K562 treated with DMSO at 1 percent for 48 hours (cell line): Measurements from ENCODE around the gene ONECUT2. TPM values are rescaled to one million over a fixed set of nuclear protein-coding genes. Genes with fewer than 3 reads are reported as not detected.

Experiments
- total RNA-seq: library from RNA; unstranded; fragments of 300-600 nt; gene quantifications from 2 replicates; pipeline ENCODE4 v1.2.3, GENCODE V29; 2022; ENCODE audit warnings: low replicate concordance; ENCODE audit errors: extremely low read depth

Gene ONECUT2
- total RNA-seq: not detected in 2 replicates

DNA sequence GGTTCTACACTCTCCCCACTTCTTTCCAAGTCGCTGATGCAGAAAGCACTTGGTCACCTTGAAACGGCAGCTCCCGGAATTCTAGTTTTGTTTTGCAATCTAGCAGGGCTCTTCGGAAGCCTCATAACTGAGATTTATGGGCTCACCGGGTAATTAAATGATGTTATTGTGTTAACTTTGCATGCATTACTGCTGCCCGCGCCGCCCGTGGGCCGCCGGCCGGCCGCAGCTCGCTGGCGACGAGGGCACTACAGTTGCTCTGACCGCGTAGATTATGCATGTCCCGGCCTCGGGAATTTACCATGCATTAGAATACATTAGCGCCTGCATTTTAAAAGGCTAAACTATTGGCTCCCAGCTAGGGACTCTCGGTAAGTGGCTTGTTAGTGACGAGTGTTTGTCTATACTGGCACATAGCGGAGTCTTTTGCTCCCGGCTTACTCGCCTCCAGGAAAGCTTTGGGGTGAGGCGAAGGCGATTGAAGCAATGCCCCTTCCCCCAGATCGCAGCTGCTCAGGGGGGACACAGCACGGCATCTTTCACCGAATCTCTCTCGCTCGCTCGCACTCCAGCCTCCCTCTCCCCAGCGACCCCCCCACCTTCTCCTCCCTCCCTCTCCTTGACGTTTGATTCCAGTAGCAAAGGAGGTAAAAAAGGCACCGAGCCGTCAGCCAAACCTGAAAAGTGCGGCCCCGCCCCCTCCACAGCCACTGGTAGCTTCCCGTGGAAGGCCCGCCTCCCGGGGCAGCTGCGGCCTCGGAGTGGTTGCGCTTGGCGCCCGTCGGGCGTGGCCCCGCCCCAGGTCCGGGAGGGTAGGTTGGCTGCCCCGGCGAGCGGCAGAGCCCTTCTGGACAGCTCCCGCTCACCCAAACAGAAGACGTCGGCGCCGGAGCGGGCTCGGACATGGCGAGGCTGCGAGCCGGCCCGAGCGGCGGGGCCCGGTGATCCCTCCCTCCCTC is at the start of gene ONECUT2:
Gene ONECUT2 (plus strand): TSS at position 839 of the 959 bp plus-strand sequence. CDS start 343 bp downstream, outside the sequence.

Other genes with a start within 250 kb of the ONECUT2 start
- not detected in 2 replicates for gene ST8SIA3, start 82.8 kb upstream of the ONECUT2 start, total RNA-seq
- gene FECH, start 151.3 kb downstream of the ONECUT2 start, total RNA-seq: not detected in 2 replicates
- not detected in 2 replicates for gene NARS1, start 186.5 kb downstream of the ONECUT2 start, total RNA-seq